GM12878 (cell line): ENCODE results near the gene PRKCD. TPM values are rescaled to one million over a fixed set of nuclear protein-coding genes. Genes with fewer than 3 reads are reported as not detected.

ENCODE experiments used
- ATAC-seq: fragments of 200-7000 bp; cut with Tn5 transposase; 3 replicates; pipeline ENCODE4 v1.9.1; 2020; ENCODE audit warnings: mild to moderate bottlenecking, moderate library complexity
- BruUV-seq: library from RNA; stranded (reverse); fragments of 400-500 nt; replicated peaks from 2 replicates; lab custom pipeline; 2021; lab: Mats Ljungman, UMichigan
- CTCF ChIA-PET: fragments of 300-600 bp; sonication (Branson Sonifier 250); formaldehyde crosslinking; extraction: SDS; loops from one replicate; lab custom pipeline; 2021; ENCODE audit warnings: inconsistent platforms; lab: Yijun Ruan, JAX
- POLR2A ChIA-PET: fragments of 350-600 bp; formaldehyde crosslinking; extraction: SDS; loops from one replicate; lab custom pipeline; 2021; ENCODE audit warnings: inconsistent platforms; lab: Charles Lee
- RAD21 ChIA-PET: fragments of 300-600 bp; sonication (Branson Sonifier 250); formaldehyde crosslinking; loops from one replicate; lab custom pipeline; 2023; ENCODE audit warnings: antibody characterized with exemption; ENCODE audit not compliant: unreplicated experiment; lab: Charles Lee
- SMC1A ChIA-PET: fragments of 300-600 bp; sonication (Branson Sonifier 250); formaldehyde crosslinking; loops from one replicate; lab custom pipeline; 2023; ENCODE audit not compliant: unreplicated experiment, uncharacterized antibody; lab: Charles Lee
- DNase-seq: peaks from one replicate; pipeline ENCODE4 v3.0.0-alpha.2; 2011; ENCODE audit warnings: low read depth, low spot score
- FAIRE-seq: peaks from 3 replicates; lab custom pipeline; 2011; peaks lifted over from hg19 to GRCh38; lab: Jason Lieb, UNC
- H2AFZ ChIP-seq: 2 replicates; pipeline ENCODE4 v1.6.0; 2011; ENCODE audit warnings: low read depth, low read length, control low read depth; ENCODE audit not compliant: control insufficient read depth
- H3K27ac ChIP-seq: 2 replicates; pipeline ENCODE4 v1.5.1; 2011; ENCODE audit warnings: control low read depth; ENCODE audit not compliant: control insufficient read depth, insufficient read depth
- H3K27me3 ChIP-seq, 2 experiments: replicated peaks in 1 of 2; 2 replicates each; pipeline versions ENCODE4 v1.6.0 to v1.6.1; 2011; ENCODE audit warnings: low read length in 1 of 2; ENCODE audit not compliant: control insufficient read depth in 2 of 2, insufficient read depth in 2 of 2
- H3K36me3 ChIP-seq, 2 experiments: 2 replicates each; pipeline ENCODE4 v1.5.1; 2011; ENCODE audit warnings: low read length in 1 of 2; ENCODE audit not compliant: control insufficient read depth in 2 of 2, insufficient read depth in 2 of 2
- H3K4me1 ChIP-seq: 2 replicates; pipeline ENCODE4 v1.6.1; 2011; ENCODE audit warnings: mild to moderate bottlenecking, low read length, moderate library complexity, mixed read lengths; ENCODE audit not compliant: control insufficient read depth, insufficient read depth
- H3K4me2 ChIP-seq: 2 replicates; pipeline ENCODE4 v1.6.0; 2011; ENCODE audit warnings: control low read depth; ENCODE audit not compliant: control insufficient read depth, insufficient read depth
- H3K4me3 ChIP-seq: fragments of 200-600 bp; sonication (generic); 2 replicates; pipeline ENCODE4 v1.5.1; 2016
- H3K79me2 ChIP-seq: 2 replicates; pipeline ENCODE4 v1.6.0; 2011; ENCODE audit warnings: low read length; ENCODE audit not compliant: control insufficient read depth, insufficient read depth
- H3K9ac ChIP-seq: 2 replicates; pipeline ENCODE4 v1.8.0; 2011; ENCODE audit warnings: low read length, control low read depth, mixed read lengths; ENCODE audit not compliant: control insufficient read depth, insufficient read depth
- H3K9me3 ChIP-seq: replicated peaks from 3 replicates; pipeline ENCODE4 v1.5.1; 2011; ENCODE audit warnings: mild to moderate bottlenecking, low read length; ENCODE audit not compliant: control insufficient read depth, insufficient read depth
- H4K20me1 ChIP-seq: 2 replicates; pipeline ENCODE4 v1.6.0; 2011; ENCODE audit not compliant: control insufficient read depth, insufficient read depth
- BMI1 ChIP-seq: fragments of 450-650 bp; IDR thresholded peaks from 2 replicates; pipeline ENCODE4 v1.6.1; 2016; ENCODE audit warnings: mild to moderate bottlenecking, moderate library complexity, borderline replicate concordance
- CBX3 ChIP-seq: fragments of 200-600 bp; sonication (generic); IDR thresholded peaks from 2 replicates; pipeline ENCODE4 v1.6.1; 2016; ENCODE audit warnings: low read depth, borderline replicate concordance
- ELK1 ChIP-seq: IDR thresholded peaks from 2 replicates; pipeline ENCODE4 v1.6.1; 2012; ENCODE audit warnings: low read depth, low read length, improper control_type of control experiment
- MEF2A ChIP-seq: IDR thresholded peaks from 2 replicates; pipeline ENCODE4 v1.6.1; 2011; ENCODE audit warnings: low read depth, mild to moderate bottlenecking, low read length, moderate library complexity; ENCODE audit not compliant: insufficient read depth
- MTA3 ChIP-seq: IDR thresholded peaks from 2 replicates; pipeline ENCODE4 v1.6.1; 2012; ENCODE audit warnings: low read length, inconsistent platforms, borderline replicate concordance
- MYB ChIP-seq: fragments of 150-350 bp; IDR thresholded peaks from 2 replicates; pipeline ENCODE4 v1.6.1; 2014; ENCODE audit warnings: mild to moderate bottlenecking, low read depth, low read length, borderline replicate concordance
- POU2F2 ChIP-seq: IDR thresholded peaks from 3 replicates; pipeline ENCODE4 v1.6.1; 2011; ENCODE audit warnings: low read depth, mild to moderate bottlenecking, low read length, borderline replicate concordance
- SRF ChIP-seq, 2 experiments: IDR thresholded peaks; 2 replicates each; pipeline ENCODE4 v1.6.1; 2011; ENCODE audit warnings: low read depth in 2 of 2, low read length in 2 of 2, mild to moderate bottlenecking in 1 of 2, moderate library complexity in 1 of 2
- ZBED1 ChIP-seq: IDR thresholded peaks from 2 replicates; pipeline ENCODE4 v1.6.1; 2016; ENCODE audit warnings: borderline replicate concordance
- ZNF384 ChIP-seq: IDR thresholded peaks from 2 replicates; pipeline ENCODE4 v1.6.1; 2012; ENCODE audit warnings: low read depth, mild to moderate bottlenecking, low read length, improper control_type of control experiment, borderline replicate concordance
- WGBS: methylation state at CpG from one replicate; pipeline ENCODE4 v1.1.6; 2016; ENCODE audit warnings: low lambda C conversion rate; ENCODE audit not compliant: insufficient replicate concordance, insufficient coverage; ENCODE audit errors: missing lambda C conversion rate; 5-methylcytosine and 5-hydroxymethylcytosine counted together
- in situ Hi-C: fragments of 300-500 bp; cut with MboI; formaldehyde crosslinking; loops from 9 replicates; pipeline ENCODE4 v1.14.3; 2018; ENCODE audit warnings: mixed read lengths
- intact Hi-C: fragments of 100-400 bp; cut with micrococcal nuclease; formaldehyde crosslinking; loops from one replicate; pipeline ENCODE4 v1.14.2; 2022; ENCODE audit not compliant: unreplicated experiment
- polyA plus RNA-seq, 11 experiments: library from polyadenylated mRNA; depleted of rRNA in 4 of 11; unstranded in 6 of 11; stranded (reverse) in 5 of 11; fragments of >200 nt; fragmentation: Nextera tagmentation in 4 of 11; fragmentation: Illumina TruSeq in 1 of 11; extraction: Ambion mirVana in 4 of 11; extraction: Trizol in 1 of 11; gene quantifications; 1 replicate in 1 of 11; 2 replicates in 10 of 11; pipeline versions ENCODE4 v1.2.1 to v1.2.3, GENCODE V29; 2011 to 2016; ENCODE audit warnings: inconsistent platforms in 2 of 11, missing spikeins in 2 of 11, low read depth in 1 of 11
- total RNA-seq, 4 experiments: library from RNA; depleted of rRNA in 3 of 4; stranded (reverse); fragments of >200 nt in 3 of 4; fragmentation: Illumina TruSeq in 1 of 4; extraction: Trizol in 1 of 4; gene quantifications; 2 replicates each; pipeline versions ENCODE4 v1.2.1 to v1.2.3, GENCODE V29; 2013 to 2021

PRKCD gene
- total and polyA plus RNA-seq, 10 of the 15 experiments (the other 5 are each of a cell fraction or from before 2014, with no cell fraction given): 10.0 to 114 (median 42.4) TPM

- Histone ChIP-seq H3K9me3 (no peaks in the 10 kb centered on the region), H4K20me1 (no peaks in the 10 kb centered on the region), H2AFZ (no peak overlapping the region), H3K27me3 (no peaks in the 10 kb centered on the region), H3K36me3 (peaks cover 20 to 31% of the 10 kb centered on the region in 2 experiments), H3K27ac (peak overlapping the region; percentile 57), H3K4me1 (peaks cover 70% of the 10 kb centered on the region), H3K4me2 (peak overlapping the region; percentile 14), H3K4me3 (no peak overlapping the region; the same call in 1 of the 2 replicates), H3K79me2 (peaks cover 2% of the 10 kb centered on the region), H3K9ac (peak overlapping the region; percentile 0; the same call in 1 of the 2 replicates)
- TF ChIP-seq POU2F2: peak; percentile 63; the same call in 1 of the 3 replicates
- no peak for TF ChIP-seq ZNF384
- no peak for TF ChIP-seq MTA3
- no peak for TF ChIP-seq MYB
- 0 out of 2 replicates have a peak, but pooled peaks have one; percentile 37 for TF ChIP-seq ELK1
- no peak for TF ChIP-seq ZBED1
- TF ChIP-seq CBX3: no peak
- TF ChIP-seq BMI1: no peak
- TF ChIP-seq SRF (IDR thresholded peaks at IDR 0.05; ENCODE audit: low read depth in 2 of 2, low read length in 2 of 2): 0 out of 4 replicates have a peak, but pooled peaks of 1 of the 2 experiments have one; percentile 43
- 0 out of 2 replicates have a peak, but pooled peaks have one; percentile 18 for TF ChIP-seq MEF2A
- POLR2A ChIA-PET: interaction anchor here (0.6 to 1.7 kb wide), 6 partner anchors 12 to 80 kb away, joined by 3 to 6 read pairs (median 4); no protein-coding TSS in a partner anchor
- RAD21 ChIA-PET: interaction anchor here (0.6 to 4.5 kb wide), 8 partner anchors 27 to 78 kb away, joined by 3 to 32 read pairs (median 4); partner anchors contain the start of gene TKT
- in situ Hi-C loops (no loop called here), intact Hi-C loops (no loop called here)
- FAIRE-seq (no peak), ATAC-seq (peak; percentile 10; the same call in 2 of the 3 replicates), DNase-seq (no peak)
- 0% methylated on average over 3 of the region's 3 CpGs for WGBS
- no TSS peak for BruUV-seq
- SMC1A ChIA-PET: interaction anchor here (0.6 to 3.2 kb wide), 12 partner anchors 12 to 119 kb away, joined by 3 to 24 read pairs (median 4); no protein-coding TSS in a partner anchor
- CTCF ChIA-PET: interaction anchor here (0.7 to 4.8 kb wide), 10 partner anchors 8 to 78 kb away, joined by 3 to 54 read pairs (median 6); partner anchors contain the start of gene PRKCD
These were observed 31.6 kb downstream of the PRKCD start for GRCh38 chr3:53192608-53193007.
